Fibroblast of skin of left biceps (primary cell): ENCODE data around the gene UMOD.

ENCODE experiments used
- DNase-seq, 2 experiments: peaks; one replicate each; pipeline ENCODE4 v3.0.0-alpha.2; 2013; ENCODE audit warnings: low read depth in 2 of 2

UMOD gene

DNA sequence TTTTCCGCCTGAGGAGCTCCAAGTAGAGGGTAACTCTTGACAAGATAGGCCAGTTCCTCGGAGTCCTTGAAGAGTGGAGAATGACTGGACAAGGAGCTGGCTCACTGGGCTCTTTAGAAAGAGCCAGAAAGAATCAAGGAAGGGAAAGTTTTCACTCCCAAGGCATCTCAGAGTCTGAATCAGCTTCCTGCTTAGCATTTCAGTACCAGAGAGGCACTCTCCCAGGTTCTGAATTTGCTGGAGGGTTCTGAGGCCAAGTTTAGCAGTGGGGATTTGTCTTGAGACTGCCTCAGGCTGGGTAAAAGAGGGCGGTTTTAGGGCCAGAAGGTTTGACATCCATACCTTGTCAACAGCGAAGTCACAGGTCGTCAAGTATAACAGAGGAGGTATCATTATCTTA is 50.7 kb downstream of the UMOD start:
- no peak for DNase-seq

DNA sequence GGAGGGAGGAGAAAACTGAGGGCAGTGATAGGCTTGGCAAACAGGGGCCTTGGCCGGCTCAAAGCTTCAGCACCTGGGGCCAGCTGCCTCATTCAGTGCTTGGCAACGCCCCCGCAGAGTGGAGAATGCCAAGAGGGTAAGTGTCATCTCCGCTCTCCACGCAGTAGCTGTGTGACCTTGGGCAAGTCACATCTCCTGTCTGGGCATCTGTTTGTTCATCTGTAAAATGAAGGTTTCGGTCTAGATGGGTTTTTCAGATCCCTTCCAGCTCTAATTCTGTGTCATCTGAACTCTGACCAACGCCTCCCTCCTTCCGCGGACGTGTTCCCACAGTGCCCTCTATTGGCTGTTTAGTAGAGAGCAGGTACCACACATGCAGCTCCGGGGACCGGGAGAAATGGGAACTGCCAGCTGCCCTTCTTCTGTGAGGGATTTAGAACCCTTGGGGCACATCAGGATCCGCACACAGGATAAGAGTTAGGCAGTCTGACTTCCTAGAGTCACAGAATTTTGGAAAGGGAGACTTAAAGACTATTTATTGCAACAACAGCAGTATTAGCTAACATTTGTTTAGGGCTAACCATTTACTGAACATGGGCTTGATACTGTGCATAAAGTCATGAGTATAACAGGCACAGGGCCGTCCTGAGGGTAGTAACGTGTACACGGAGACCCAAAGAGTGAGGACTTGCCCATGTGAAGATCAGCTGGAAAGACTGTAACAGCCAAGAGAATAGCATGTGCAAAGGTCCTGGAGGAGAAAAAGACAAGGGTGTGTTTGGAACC is 52.0 kb downstream of the UMOD start:
- peak in 1 of 2 experiments; percentile 1 for DNase-seq

DNA sequence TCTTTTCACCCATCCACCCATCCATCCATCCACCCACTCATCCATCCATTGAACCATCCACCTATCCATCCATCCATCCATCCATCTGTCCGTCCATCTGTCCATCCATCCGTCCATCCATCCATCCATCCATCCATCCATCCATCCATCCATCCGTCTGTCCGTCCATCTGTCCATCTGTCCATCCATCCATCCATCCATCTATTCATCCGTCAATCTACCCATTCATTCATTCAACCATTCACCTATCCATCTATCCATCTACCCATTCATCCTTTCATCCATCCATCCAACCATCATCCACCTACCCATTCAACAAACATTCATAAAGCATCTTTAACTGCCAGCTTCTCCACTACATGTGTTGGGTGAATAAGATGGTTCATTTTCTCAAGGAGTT is 54.1 kb downstream of the UMOD start:
- no peak for DNase-seq

DNA sequence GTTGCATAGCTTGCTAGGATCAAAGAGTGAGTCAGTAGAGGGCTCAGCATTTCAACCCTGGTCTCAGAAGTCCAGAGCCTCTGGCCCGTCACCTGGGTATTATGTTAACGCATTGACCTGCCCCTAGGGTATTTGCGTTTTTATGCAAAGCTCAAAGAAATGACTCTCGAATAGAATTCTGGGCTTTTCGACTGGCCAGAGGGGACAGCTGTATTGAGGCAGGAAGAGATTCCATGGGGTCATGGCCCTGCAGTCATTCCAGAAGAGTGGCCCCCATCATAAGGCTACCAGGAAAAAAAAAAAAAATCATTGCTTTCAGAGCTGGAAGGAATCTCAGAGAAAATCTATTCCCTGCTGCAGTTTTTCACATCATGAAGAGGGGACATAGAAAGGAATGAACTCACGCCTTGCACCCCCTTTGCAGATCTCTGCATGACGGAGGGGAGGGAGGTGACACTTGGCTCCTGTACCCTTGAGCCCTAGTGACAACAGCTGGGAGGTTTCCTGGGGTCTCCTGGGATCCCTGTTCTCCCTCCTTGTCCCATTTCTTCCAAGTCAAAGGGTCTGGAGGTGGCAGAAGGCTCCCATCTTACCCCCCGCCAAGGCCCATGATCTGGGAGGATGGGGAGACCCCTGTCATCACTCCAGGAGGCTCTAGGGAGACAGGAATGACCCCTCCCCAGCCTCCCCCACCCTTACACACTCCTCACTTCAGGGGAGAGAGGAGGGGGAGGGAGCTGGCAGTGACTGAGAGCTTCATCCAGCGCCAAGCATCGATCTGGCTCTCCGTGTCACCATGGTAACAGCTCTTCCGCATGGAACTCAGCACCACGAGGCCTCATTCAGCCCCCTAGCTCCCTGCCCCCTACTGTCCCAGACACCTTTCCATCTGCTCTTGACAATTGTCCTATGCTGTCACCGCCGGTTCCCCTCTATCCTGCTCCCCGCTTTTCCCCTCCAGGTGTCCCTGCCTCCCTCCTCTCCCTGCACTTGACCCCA is 61.0 kb downstream of the UMOD start:
- DNase-seq: no peak

- no peak for DNase-seq
These were observed 62.9 kb downstream of the UMOD start for GRCh38 chr16:20289571-20289970.

DNA sequence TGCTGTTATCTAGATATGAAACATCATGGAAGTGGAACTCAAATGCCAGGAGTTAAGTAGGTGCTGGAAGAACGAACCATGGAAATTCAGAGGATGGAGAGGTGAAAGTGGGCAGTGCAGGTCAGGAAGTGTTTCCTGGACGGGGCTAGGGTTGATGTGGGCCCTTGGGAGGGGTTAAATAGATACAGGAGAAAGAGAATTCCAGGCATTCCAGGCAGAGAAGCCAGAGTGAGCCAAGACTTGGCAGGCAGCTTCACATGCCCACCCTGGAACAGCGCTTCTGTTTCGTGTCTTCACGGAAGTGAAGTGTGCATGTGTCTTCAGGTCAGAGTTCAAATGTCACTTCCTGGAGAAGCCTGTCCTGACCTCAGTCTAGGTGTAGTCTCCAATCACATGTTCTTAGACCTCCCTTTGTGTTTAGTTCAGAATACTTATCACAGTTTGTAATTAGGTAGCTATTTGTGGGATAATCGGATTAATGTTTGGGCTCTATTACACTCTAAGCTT is 66.5 kb downstream of the UMOD start:
- DNase-seq: no peak
